ENCODE results near the gene COL10A1. TPM values are rescaled to one million over a fixed set of nuclear protein-coding genes. Genes with fewer than 3 reads are reported as not detected.

Gene COL10A1
- total RNA-seq, 1 donor from 2014 or later, result not detected

- peaks cover 13% of the 10 kb centered on the region for H3K36me3 Mint-ChIP-seq (ENCODE audit: unreplicated experiment)
- no peak overlapping the region for H3K4me3 Mint-ChIP-seq (ENCODE audit: unreplicated experiment)
- H3K4me1 Mint-ChIP-seq (ENCODE audit: low read depth, unreplicated experiment), result peaks cover 6% of the 10 kb centered on the region
- H3K9me3 Mint-ChIP-seq (ENCODE audit: unreplicated experiment), result peaks cover 5% of the 10 kb centered on the region
- no peak for DNase-seq
- H3K27ac Mint-ChIP-seq (ENCODE audit: unreplicated experiment), result no peak overlapping the region
- TF ChIP-seq, protein P1, sequence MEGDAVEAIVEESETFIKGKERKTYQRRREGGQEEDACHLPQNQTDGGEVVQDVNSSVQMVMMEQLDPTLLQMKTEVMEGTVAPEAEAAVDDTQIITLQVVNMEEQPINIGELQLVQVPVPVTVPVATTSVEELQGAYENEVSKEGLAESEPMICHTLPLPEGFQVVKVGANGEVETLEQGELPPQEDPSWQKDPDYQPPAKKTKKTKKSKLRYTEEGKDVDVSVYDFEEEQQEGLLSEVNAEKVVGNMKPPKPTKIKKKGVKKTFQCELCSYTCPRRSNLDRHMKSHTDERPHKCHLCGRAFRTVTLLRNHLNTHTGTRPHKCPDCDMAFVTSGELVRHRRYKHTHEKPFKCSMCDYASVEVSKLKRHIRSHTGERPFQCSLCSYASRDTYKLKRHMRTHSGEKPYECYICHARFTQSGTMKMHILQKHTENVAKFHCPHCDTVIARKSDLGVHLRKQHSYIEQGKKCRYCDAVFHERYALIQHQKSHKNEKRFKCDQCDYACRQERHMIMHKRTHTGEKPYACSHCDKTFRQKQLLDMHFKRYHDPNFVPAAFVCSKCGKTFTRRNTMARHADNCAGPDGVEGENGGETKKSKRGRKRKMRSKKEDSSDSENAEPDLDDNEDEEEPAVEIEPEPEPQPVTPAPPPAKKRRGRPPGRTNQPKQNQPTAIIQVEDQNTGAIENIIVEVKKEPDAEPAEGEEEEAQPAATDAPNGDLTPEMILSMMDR (IDR thresholded peaks at IDR 0.05; ENCODE audit: partially characterized antibody, unreplicated experiment), result no peak
- H3K27me3 Mint-ChIP-seq (ENCODE audit: unreplicated experiment), result peaks cover 2% of the 10 kb centered on the region
Measured at GRCh38 chr6:116088946-116089345, 37.0 kb downstream of the COL10A1 start.

DNA sequence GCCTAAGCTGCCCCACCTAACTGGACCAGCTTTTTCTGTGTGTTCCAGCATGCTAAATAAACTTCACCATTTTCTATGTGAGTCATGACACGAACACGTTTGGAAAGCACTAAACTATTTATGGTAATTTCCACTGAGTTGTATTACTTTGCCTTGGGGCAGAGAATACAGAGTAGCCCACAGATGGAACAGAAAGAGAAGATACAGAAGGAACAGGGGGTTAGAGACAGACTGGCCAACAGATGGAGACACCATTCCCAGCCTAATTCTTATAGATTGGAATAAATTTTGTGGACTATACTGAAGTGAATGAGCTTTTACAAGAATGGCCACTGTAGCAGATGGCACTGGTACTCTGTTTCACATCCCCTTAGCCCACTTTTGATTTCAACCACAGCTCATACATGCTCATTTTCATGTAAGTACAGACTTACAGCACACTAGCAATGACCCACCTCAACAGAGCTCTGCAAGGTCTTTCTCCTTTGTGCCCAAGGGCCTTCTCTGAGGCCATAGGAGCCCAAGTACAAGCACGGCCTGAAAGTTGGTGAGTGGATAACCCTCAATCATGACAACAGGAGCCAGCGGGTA, 38.4 kb downstream of the COL10A1 start:
- peaks cover 3% of the 10 kb centered on the region for H3K9me3 Mint-ChIP-seq (ENCODE audit: unreplicated experiment)
- TF ChIP-seq, protein P1 (IDR thresholded peaks at IDR 0.05; ENCODE audit: partially characterized antibody, unreplicated experiment), result no peak
- DNase-seq, result no peak
- H3K4me3 Mint-ChIP-seq (ENCODE audit: unreplicated experiment), result no peak overlapping the region
- peaks cover 2% of the 10 kb centered on the region for H3K27me3 Mint-ChIP-seq (ENCODE audit: unreplicated experiment)
- peaks cover 6% of the 10 kb centered on the region for H3K4me1 Mint-ChIP-seq (ENCODE audit: low read depth, unreplicated experiment)
- peaks cover 12% of the 10 kb centered on the region for H3K36me3 Mint-ChIP-seq (ENCODE audit: unreplicated experiment)
- H3K27ac Mint-ChIP-seq (ENCODE audit: unreplicated experiment), result peak overlapping the region; percentile 63

DNA sequence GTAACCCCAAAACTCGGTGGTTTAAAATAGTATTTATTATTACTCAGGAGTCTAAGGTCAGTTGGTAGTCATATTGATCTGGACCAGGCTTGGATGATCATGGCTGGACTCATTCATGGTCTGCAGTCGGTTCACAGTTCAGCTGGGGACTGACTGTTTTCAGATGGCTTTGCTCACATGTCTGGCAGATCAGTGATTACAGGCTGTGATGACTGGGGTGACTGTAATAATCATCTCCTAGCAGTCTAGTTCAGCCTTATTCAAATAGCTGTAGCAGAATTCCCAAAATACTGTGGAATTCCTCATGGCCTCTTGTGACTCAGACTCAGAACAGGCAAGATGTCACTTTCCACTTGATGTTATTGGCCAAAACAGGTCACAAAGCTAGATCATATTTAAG, 41.6 kb downstream of the COL10A1 start:
- Mint-ChIP-seq H3K4me3 (ENCODE audit: unreplicated experiment) (no peak overlapping the region), H3K9me3 (ENCODE audit: unreplicated experiment) (peaks cover 1% of the 10 kb centered on the region), H3K27me3 (ENCODE audit: unreplicated experiment) (peaks cover 2% of the 10 kb centered on the region), H3K4me1 (ENCODE audit: low read depth, unreplicated experiment) (peaks cover 6% of the 10 kb centered on the region), H3K36me3 (ENCODE audit: unreplicated experiment) (no peaks in the 10 kb centered on the region), H3K27ac (ENCODE audit: unreplicated experiment) (no peak overlapping the region)
- no peak for DNase-seq
- TF ChIP-seq, protein P1 (IDR thresholded peaks at IDR 0.05; ENCODE audit: partially characterized antibody, unreplicated experiment), result no peak

DNA sequence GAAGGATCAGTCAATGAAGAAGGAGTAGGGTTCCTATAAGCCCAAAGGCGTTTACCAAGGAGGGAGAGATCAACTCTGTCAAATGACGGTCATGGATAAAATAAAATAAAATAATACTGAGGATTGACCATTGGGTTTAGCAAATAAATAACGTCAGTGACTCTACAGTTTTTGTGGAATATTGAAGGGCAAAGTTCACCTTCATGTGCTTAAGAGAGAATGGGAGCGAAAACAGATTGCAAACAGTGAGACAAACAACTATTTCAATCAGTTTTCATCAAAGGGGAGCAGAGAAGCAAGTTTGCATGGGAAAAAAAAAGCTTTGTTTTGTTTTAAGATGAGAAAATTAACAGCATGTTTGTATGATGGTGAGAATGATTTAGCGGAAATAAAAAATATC, 42.9 kb downstream of the COL10A1 start:
- H3K4me1 Mint-ChIP-seq (ENCODE audit: low read depth, unreplicated experiment), result peaks cover 6% of the 10 kb centered on the region
- H3K27me3 Mint-ChIP-seq (ENCODE audit: unreplicated experiment), result peaks cover 2% of the 10 kb centered on the region
- H3K9me3 Mint-ChIP-seq (ENCODE audit: unreplicated experiment), result peaks cover 1% of the 10 kb centered on the region

GRCh38 chr6:116078945-116079344, 47.0 kb downstream of the COL10A1 start:
- Mint-ChIP-seq H3K36me3 (ENCODE audit: unreplicated experiment) (no peaks in the 10 kb centered on the region), H3K27me3 (ENCODE audit: unreplicated experiment) (no peaks in the 10 kb centered on the region), H3K27ac (ENCODE audit: unreplicated experiment) (no peak overlapping the region), H3K9me3 (ENCODE audit: unreplicated experiment) (no peaks in the 10 kb centered on the region), H3K4me3 (ENCODE audit: unreplicated experiment) (no peak overlapping the region), H3K4me1 (ENCODE audit: low read depth, unreplicated experiment) (peaks cover 1% of the 10 kb centered on the region)
- TF ChIP-seq, protein P1 (IDR thresholded peaks at IDR 0.05; ENCODE audit: partially characterized antibody, unreplicated experiment), result no peak
- DNase-seq, result no peak

More for the DNA sequence above, 42.9 kb downstream of the COL10A1 start:
- Mint-ChIP-seq H3K4me3 (ENCODE audit: unreplicated experiment) (no peak overlapping the region), H3K27ac (ENCODE audit: unreplicated experiment) (no peak overlapping the region), H3K36me3 (ENCODE audit: unreplicated experiment) (no peaks in the 10 kb centered on the region)
- TF ChIP-seq, protein P1 (IDR thresholded peaks at IDR 0.05; ENCODE audit: partially characterized antibody, unreplicated experiment), result no peak
- no peak for DNase-seq
